ENCODE measurements around the gene ROCK2.

Gene ROCK2

DNA sequence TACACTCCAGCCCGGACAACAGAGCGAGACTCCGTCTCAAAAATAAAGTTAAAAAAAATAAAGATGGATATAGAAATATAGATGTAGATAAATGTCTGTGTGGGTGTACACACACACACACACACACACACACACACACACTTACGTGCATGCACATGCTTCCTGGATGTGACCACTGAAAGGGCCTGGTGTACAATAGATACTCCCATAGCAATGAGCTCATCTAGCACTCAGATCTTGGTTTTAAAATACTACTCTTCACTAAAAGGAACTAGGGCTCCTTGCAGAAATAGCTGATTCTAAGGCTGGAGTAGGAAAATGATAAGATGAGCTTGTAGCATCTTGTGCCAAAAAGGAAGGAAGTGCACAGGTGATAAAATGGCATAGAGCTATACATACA is 39.1 kb downstream of the ROCK2 start:
- no peak for DNase-seq (ENCODE audit: low read depth)
- H3K4me3 ChIP-seq (ENCODE audit: low read length): no peak overlapping the region
- TF ChIP-seq CTCF (conservative IDR thresholded peaks at IDR 0.05; ENCODE audit: low read length): no peak

DNA sequence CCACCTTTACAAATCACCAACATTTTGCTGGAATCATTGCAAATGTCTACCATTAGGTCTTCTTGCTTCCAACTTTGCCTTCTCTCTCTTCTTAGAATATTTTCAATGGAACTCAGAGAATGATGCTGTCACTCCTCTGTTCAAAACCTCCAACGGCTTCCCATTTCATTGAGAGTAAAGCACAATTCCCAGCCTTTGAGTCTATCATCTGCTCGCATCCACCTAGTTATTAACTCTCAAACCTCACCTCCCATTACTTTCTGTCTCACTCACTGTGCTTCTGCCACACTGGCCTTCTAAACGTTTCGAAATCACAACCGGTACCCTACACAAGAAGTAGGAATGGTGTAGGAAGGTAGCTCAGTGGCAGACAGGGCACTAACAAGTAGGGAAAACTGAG is 40.0 kb downstream of the ROCK2 start:
- TF ChIP-seq CTCF (conservative IDR thresholded peaks at IDR 0.05; ENCODE audit: low read length): no peak
- H3K4me3 ChIP-seq (ENCODE audit: low read length): no peak overlapping the region
- no peak for DNase-seq (ENCODE audit: low read depth)

DNA sequence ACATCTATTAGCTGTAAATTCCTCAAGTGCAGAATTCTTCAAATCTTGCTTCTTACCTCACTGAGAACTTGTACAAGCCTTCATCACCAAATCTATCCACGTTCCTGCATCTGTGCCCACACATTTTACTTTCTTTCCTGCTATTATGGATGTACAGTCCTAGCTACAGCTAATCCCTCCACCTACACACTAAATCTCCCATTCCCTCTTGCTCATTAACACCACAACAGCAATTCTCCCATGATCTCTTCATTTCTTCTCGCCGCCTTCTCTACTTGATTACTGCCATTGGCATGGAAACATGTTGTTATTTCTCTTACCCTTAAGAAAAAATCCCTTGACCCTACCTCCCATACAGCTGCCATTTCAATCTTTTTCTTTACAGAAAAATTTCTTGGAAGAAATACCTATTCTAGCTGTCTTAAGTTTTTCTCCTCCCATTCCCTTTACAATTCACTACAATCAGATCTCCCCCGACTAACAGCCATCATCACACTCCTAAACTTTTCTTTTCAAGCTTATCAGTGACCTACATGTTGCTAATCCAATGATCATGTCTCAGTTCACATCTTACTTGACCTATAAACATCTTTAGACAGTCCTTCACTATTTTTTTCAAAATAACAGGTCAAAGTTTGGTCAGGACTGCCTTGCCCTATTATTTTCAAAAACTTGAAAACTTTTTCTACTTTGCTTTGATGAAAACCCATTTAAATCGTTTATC is 41.0 kb downstream of the ROCK2 start:
- DNase-seq (ENCODE audit: low read depth): no peak
- no peak overlapping the region for H3K4me3 ChIP-seq (ENCODE audit: low read length)
- no peak for TF ChIP-seq CTCF (conservative IDR thresholded peaks at IDR 0.05; ENCODE audit: low read length)

- no peak overlapping the region for H3K4me3 ChIP-seq (ENCODE audit: low read length)
- no peak for TF ChIP-seq CTCF (conservative IDR thresholded peaks at IDR 0.05; ENCODE audit: low read length)
- DNase-seq (ENCODE audit: low read depth): no peak
These were observed 45.0 kb downstream of the ROCK2 start for GRCh38 chr2:11299439-11299838.

DNA sequence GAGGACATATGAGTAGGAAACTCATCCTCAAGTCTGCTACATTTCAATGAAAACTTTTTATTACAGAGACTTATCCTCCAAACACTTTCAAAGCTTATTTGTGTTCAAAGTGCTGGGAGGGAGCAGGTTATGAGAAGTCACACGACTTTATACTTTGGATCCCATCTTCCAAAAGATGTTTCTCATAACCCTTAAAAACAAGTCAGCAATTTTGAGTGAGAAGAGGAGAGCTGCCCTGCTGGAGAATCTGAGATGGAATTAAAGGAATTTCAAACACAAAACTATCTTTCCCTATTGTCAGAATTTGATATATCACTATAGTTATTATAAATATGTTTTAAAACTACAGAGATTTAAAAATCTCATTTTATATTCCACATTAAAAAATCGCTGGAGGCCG is 45.8 kb downstream of the ROCK2 start:
- peak; percentile 21 for DNase-seq (ENCODE audit: low read depth)
- H3K4me3 ChIP-seq (ENCODE audit: low read length): no peak overlapping the region
- TF ChIP-seq CTCF (conservative IDR thresholded peaks at IDR 0.05; ENCODE audit: low read length): no peak

- TF ChIP-seq CTCF (conservative IDR thresholded peaks at IDR 0.05; ENCODE audit: low read length): no peak
- no peak for DNase-seq (ENCODE audit: low read depth)
- H3K4me3 ChIP-seq (ENCODE audit: low read length): no peak overlapping the region
These were observed 48.0 kb downstream of the ROCK2 start for GRCh38 chr2:11296401-11296800.

DNA sequence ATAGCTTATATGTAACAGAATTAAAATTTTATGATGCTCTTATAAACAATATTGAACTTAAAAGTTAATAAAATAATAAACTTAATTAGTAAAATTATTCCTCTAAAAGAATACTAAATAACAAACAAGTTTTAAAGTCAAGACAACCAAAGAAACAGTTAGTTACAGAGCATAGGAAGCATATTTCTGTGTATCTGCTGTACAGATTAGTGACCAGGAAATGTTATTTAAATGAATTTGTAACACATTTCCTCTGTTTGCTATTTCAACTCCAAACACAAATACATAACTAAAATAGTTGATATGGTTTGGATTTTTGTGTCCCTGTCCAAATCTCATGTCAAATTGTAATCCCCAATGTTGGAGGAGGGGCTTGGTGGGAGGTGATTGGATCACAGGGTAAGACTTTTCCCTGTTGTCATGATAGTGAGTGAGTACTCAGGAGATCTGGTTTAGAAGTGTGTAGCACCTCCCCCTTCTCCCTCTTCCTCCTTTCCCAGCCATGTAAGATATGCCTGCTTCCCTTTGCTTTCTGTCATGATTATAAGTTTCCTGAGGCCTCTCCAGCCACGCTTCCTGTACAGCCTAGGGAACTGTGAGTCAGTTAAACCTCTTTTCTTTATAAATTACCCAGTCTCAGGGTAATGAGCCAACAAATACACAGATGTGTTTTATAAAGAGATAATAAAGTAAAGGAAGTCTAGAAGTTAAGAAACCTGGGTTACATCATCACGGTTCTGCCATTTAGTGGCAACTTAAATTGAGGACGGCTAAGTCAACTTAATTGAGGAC is 51.8 kb downstream of the ROCK2 start:
- TF ChIP-seq CTCF (conservative IDR thresholded peaks at IDR 0.05; ENCODE audit: low read length): no peak
- peak; percentile 54 for DNase-seq (ENCODE audit: low read depth)
- H3K4me3 ChIP-seq (ENCODE audit: low read length): no peak overlapping the region

Data from AG10803 (cell line).